NCI-H1105 (cell line): ENCODE results near the gene CES4A.
"Not testable (repeated sequence)": the region's sequence is repeated elsewhere in the genome, so short reads cannot be mapped to it uniquely, and the experiment has no call there.

Experiments
- DNase-seq: peaks from one replicate; lab custom pipeline; 2025; lab: John Stamatoyannopoulos, UW

The CES4A gene

DNA sequence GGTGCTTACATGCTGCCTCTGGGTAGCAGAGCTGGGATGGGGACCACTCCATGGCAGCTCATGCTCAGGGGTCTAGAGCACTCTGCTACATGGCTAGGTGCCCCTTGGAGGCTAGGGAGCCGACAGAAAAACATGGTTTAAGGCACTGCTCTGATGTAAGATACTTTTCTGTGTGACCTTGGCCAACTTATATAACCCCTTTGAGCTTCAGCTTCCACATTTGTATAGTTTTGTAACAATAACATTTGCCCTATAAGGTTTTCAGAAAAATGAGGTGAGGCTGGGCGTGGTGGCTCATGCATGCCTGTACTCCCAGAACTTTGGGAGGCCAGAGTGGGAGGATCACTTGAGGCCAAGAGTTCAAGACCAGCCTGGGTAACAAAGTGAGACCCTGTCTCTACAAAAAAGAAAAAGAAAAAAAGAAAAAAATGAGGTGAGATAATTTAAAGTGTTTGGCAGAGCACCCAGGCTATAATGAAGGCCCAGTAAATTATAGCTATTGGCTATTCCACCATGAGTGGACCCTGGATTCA is 3.2 kb downstream of the CES4A start:
- DNase-seq = no peak

DNA sequence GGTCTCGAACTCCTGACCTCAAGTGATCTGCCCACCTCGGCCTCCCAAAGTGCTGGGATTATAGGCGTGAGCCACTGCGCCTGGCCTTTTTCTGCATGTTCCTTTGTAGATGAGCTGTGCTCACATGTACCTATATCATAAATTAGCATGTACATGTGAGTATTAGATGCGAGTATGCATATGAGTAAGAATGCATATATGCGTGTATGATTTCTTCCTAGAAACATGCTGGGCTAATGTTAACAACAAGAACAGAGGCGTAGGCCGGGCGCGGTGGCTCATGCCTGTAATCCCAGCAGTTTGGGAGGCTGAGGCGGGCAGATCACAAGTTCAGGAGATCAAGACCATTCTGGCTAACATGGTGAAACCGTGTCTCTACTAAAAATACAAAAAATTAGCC is 5.2 kb downstream of the CES4A start:
- not testable (repeated sequence) for DNase-seq

DNA sequence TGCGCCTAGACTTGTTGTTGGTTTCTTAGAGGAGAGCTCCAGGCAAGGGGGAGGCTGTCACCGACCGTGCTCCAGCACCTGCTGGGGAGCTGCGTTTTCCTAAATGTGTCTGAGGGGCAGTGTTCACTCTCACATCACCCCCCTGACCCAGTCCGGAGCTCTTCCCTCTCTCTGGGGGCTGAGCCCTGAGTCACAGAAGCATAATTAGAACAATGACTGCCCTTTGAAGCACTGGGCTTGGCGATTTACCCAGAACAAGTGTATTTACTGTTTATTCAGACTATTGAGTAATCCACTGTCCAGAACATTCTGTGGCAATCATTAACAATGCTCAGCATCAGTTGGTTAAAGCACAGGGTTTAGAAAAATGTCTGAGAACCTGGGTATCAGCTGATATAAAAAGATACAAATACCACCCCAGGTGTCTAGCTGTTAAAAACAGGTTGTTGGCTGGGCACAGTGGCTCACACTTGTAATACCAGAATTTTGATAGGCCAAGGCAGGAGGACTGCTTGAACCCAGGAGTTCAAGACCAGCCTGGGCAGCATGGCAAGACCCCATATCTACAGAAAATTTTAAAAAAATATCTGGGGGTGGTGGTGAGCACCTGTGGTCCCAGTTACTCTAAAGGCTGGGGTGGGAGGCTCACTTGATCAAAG is 8.1 kb downstream of the CES4A start:
- DNase-seq = no peak

DNA sequence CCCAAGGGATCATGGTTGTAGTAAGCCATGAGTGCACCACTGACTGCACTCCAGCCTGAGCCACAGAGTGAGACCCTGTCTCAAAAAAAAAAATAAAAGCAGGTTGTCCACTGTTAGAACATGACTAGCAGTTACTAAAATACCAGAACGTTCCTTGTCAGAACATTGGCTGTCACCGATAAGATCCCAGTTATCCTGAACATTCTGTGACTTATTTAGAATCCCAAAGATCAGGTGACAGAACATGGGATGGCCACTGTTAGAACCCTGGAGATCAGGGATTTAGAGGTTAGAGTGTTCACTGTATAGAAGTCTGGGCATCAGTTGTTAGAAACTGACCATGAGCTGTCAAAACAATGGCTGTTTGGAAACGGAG is 8.6 kb downstream of the CES4A start:
- no peak for DNase-seq

DNA sequence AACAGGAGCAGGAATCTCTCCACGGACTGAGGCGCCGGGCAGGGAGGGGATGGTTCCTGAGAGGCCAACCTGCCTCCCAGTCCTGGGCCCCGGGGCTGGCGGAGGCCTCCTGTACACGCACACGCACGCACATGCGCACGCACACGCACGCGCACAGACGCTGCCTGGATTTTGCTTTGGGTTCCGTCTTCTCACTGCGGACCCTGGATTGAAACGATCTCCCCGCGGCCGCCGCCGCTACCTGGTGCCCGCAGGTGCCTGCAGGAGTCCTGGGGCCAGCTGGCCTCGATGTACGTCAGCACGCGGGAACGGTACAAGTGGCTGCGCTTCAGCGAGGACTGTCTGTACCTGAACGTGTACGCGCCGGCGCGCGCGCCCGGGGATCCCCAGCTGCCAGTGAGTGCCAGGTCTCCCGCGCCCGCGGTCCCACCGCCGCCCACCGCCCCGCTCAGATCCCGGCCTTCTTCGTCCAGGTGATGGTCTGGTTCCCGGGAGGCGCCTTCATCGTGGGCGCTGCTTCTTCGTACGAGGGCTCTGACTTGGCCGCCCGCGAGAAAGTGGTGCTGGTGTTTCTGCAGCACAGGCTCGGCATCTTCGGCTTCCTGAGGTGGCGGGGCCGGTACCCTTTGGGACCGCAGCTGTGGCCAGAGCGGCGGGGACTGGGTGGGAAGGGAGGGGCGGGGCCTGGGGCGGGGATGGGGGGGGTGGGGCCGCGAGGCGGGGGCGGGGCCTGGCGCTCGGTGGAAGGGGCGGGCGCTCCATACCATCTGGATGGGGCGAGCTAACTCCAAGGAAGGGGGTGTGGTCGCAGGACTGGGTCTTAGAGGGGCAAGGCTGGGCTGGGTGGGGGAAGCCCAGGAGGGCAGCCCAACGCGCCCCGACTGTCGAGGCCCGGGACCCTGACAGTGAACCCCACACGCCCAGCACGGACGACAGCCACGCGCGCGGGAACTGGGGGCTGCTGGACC is 12.3 kb downstream of the CES4A start:
- peak; percentile 25 for DNase-seq

DNA sequence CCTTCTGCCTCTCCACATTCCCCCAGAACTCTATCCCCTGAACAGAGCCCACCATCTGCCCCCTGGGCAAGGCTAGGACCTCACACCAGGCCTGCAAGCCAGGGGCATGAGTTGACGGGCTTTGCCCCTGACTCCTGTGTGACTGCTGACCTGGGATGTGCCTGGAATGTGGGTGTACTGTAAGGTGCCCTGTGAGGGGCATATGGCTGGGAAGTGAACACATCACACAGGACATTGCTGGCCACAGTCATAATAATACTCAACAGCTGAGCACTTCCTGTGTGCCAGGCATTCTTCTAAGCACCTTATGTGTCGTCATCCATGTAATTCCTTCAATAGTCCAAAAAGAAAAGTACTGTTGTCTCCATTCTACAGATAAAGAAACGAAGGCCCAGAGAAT is 13.3 kb downstream of the CES4A start:
- no peak for DNase-seq

DNA sequence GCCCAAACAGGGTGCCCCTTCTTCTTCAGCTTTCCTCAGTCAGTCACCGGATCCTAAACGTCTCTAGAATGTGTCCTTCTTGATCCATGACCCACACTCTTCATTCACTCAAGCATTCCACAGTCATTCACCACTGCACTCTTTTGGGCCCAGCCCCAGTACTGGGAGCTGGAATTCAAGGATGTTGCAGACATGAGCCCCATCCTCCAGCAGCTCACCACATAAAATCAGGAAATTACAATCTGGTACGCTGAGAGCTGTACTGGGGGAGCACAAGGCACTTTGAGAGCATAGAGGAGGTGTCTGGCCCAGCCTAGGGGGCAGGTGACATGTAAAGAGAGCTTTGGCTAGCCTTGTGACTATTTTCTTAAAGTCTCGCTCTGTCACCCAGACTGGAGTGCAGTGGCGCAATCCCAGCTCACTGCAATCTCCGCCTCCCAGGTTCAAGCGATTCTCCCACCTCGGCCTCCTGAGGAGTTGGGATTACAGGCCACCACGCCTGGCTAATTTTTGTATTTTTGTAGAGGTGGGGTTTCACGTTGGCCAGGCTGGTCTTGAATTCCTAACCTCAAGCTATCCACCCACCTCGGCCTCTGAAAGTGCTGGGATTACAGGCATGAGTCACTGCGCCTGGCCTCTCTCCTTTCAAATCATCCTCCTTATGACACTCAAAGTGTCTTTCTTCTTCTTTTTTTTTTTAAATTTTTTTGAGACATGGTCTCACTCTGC is 18.7 kb downstream of the CES4A start:
- DNase-seq = no peak

DNA sequence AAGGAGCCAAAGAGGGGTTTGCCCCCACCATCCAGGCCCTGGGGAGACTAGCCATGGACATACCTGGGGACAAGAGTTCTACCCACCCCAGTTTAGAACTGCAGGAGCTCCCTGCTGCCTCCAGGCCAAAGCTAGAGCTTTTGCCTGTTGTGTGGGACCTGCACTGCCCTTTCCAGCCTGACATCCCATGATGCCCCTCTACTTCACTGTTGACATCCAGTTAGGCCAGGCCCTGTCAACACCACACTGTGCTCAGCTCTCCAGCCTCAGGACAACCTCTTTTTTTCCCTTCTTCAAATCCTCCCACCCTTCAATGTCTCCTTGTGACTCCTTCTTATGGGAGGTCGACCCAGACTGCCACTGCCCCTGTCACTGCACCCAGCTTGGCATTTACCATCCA is 20.8 kb downstream of the CES4A start:
- no peak for DNase-seq

DNA sequence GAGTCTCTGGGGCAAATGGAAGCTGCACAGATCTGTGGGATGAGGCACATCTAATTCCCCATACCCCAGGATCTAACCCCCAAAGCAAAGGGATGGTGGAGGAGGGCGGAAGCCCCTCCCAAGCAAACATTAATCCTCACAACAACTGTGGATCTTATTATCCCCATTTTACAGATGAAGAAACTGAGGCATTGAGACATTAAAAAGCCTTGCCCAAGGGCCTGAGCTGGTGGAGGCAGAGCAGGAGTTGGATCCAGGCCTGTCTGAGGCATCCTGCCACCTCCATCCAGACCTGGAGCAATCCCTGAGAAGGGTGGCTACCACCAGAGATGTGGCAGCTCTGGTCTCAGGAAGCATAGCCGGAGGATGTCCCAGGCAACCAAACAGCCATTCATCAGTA is 22.9 kb downstream of the CES4A start:
- no peak for DNase-seq

DNA sequence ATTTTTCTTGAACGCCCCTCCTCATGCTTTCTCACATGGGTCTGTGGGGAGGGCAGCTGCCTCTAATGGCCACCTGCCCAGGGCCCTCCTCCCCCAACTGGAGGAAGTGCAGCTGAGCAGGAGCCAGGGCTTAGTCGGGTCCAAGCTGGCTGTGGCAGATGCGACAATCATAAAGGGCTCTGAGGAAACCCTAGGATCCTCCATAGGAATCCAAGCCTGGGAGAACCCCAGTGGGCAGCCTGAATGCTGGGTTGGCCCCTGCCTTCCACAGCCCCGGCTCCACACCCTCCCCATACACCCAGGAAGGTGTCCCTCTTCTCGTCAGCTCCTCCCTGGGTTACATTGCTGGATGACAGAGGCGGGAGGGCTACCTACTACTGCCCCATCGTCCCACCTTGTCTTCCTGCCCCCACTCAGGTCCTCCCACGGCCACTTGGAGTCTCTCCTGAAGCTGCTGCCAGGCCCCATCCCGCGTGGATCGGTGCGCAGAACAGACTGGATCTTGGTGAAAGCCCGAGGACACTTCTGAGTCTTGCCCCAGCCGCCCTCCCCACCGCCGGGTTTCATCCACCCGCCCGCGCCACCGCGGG is 24.9 kb downstream of the CES4A start:
- no peak for DNase-seq

DNA sequence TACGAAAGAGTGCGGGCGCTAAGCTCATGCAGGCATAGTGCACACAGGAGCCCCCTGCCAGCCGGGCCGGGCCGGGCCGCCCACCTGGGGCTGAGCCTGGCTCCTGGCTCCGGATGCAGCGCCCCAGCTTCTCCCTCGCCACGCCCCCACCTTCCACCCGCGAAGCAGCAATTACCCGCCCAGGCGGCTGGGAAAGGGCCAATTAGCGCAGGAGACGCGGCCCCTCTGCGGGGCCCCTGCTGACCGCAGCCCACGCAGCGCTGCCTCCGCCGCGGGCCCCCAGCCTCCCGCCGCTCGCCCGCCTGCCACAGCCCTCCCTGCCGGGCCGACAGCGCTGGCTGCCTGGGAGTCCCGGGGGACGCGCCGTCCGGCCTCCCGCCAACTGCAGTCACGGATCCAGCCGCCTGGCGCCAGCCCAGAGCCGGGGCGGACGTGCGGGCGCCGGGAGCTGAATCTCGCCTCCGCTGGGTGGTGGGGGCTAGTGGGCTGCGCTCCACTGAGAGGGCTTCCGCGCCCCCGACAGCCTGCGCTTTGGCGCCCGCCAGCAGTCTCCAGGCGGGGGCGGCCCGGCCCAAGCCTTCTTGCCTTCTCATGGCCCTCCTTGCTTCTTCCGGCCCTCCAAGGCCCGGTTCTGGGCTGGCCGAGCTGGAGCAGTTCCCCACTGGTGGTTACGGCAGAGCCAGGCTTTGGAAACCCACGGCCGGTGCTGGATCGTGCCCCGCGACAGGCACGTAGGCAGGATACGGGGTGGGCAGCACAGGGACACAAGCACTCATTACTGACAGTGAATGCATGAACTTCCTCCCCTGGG is 25.6 kb downstream of the CES4A start:
- DNase-seq = no peak

DNA sequence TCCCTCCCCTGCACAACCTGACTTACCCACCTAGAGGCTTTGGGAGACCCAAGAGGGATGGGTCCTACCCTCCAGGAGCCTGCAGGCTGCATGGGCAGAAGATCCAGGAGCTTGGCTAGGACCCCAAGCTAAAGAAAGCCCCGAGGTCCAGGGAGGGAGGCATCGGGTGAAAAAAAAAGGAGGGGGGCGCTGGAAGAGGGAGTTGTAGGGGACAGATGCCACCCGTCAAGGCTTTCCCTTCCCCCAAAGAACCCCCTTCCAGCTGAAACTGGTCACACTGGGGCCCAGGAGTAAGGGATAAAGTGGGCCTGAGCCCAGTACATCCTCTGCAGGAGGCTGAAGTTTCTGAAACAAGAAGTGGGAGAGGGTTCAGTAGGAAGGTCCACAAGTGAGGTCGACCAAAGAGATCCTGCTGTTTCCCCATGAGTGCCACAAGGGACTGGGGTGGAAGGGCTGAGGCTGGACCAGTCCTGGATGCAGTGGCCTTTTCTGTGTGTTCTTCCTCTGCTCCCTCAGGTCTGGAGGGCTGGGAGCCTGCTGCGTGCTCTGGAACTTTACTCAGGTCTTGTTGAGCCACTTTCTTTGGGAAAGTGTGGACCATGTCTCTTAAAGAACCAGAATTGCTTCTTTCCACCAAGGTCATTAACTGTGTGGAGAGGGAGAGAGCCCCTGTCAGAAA is 26.4 kb downstream of the CES4A start:
- DNase-seq = no peak

DNA sequence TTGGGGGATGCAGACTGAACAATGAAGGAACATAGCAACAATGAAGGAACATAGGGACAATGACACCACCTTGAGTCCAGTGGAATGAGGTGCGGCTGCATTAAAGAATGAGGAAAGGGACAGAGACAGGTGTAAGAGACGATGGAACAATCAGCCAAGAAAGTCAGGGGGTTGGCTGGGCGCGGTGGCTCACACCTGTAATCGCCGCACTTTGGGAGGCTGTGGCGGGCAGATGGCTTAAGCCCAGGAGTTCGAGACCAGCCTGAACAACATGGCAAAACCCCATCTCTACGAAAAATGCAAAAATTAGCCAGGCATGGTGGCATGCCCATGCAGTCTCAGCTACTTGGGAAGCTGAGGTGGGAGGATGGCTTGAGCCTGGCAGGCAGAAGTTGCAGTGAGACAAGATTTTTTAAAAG is 26.9 kb downstream of the CES4A start:
- DNase-seq = no peak

DNA sequence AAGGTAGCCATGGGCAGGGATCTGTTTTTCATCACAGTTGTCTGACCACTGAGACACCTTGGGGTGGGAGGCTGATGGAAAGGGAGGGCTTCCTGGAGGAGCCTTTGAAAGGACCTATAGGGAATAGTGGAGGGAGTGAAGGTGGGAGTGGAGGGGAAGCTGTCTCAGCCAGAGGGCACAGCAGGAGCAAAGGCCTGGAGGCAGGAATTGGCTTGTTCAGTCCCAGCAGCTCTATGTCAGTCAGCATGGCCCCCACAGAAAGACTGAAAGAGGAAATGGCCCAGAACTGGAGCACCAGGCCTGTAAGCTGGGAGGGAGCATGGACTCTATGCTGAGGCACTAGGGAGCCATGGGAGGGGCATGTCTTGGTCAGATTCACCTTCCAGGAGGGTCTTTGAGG is 27.8 kb downstream of the CES4A start:
- DNase-seq = no peak

DNA sequence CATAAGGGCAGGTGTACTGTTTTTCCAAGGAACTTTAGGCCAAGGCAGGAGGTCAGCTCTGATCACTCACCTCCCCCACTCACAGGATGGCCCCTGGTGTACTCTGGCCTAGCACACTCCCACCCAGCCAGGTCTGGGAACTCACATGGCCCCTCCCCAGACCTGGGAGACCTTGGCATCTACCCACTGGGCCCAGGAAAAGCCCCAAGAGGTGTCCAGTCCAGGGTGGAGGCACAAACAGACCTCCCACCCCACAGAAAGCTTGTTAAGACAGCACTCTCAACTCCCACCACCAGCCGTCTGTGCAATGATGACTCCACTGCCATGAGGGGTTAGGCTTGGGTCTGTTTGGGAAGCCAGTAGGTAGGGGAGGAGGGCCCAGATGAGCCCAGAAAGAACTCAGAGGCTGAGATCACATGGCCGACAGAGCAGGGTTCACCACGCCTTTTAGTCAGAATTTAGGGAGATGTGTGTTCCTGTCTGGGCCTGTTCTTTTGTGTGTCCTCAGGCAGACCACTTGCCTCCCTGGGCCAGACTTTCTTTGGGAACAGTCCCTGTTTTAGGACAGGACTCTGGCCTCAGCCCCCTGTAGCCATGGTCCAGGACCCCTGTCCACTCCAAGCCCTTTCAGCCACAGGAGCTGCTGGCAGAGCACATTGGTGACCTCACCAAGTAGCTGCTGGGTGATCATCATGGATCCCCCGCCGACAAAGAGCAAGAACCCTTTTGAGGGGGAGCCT is 28.5 kb downstream of the CES4A start:
- DNase-seq = no peak

DNA sequence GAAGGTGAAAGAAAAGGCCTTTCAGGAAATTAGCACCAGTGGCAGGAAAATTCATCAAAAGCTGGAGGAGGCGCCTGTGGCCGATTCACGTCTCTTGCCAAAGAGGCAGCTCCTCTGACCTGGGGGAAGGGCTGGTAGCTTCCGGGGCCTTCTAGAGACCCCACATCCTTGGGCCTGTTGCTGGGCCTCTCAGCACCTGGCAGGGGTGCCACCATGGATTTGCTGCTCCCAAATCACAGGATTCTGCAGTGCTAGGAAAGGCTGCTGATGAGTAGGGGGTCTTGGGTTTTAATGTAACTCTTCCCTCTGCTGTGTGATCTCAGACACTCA is 29.0 kb downstream of the CES4A start:
- no peak for DNase-seq

DNA sequence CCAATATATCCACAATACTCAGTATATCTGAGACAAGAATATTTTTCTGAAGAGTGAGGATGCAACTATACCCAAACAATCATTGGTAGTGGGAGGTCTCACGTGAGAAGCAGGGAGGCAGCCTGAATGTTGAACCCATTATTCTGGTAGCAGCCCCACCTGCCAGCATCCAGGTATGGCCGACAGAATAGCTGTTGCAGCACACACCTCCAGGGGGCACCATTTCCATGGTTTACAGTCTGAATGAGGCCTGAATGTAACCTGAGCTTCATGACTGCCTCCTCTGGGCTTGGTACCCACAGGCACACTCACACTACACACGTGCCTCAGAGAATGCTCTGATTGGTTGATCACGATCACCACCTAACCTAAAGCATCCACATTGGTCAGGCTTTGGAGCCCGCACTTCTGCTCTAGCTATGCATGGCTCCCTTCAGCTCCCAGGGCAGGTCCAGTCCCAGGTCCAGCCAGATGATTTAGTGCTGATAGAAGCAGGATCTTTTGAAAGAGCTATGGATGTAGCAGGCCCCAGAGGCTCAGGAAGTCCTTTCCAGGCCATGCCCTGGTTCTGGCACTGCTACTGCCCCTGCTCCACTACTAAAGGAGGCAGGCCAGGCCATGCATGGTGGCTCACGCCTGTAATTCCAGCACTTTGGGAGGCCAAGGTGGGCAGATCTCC is 29.6 kb downstream of the CES4A start:
- peak; percentile 75 for DNase-seq

DNA sequence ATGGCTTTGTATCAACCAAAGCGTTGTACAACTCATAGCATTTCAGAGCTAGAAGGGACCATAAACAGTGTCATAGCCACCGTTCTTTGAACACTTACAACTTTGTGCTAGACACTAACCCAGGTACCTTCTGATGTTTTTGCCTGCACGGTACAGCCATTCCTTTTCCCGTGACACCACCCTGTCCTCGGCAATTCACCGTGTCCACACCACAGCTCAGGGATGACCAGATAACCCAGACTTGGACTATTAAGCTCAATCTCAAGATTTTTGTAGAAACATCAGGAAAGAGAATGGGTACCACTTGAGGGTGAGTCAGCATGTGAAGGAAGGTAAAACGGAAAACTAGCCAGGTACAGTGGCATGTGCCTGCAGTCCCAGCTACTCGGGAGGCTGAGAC is 30.8 kb downstream of the CES4A start:
- DNase-seq = no peak

DNA sequence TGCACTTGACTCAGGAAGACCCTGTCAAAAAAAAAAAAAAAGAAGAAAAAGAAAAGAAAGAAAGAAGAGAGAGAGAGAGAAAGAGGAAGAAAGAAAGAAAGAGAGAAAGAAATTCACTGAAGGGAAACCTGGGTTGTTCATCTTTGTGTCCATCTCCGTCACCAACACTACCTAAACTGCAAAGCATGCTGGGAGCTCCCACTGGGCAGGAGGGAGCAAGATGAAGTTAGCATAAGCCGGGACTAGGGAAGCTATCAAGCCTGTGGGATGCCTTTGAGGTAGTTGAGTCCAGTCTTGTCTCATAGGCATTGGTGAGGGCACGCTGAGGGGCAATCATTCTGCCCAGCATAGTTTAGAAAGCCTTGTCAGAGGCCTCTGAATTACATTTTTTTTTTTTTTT is 32.9 kb downstream of the CES4A start:
- DNase-seq = no peak
